Stimulated activated naive CD8-positive, alpha-beta T cell treated with anti-CD3 and anti-CD28 coated beads, Interleukin-15, amount 100 ng/mL, for 72 hours (primary cell): ENCODE measurements around the gene RAP1GDS1.
A peak's percentile ranks its signal among the peaks of the same experiment; 100 is the strongest.
"Not testable (repeated sequence)": the region's sequence is repeated elsewhere in the genome, so short reads cannot be mapped to it uniquely, and the experiment has no call there.

ENCODE experiments used
- ATAC-seq: fragments of 150-1000 bp; cut with Tn5 transposase; 2 replicates; pipeline ENCODE4 v1.10.0; 2021; ENCODE audit warnings: mild to moderate bottlenecking, moderate library complexity
- DNase-seq, 2 donors: peaks; one replicate each; pipeline ENCODE4 v3.0.0; 2021 to 2022
- H3K27ac Mint-ChIP-seq, 2 donors: one replicate each; pipeline ENCODE4 v1.8.0; 2022; ENCODE audit warnings: mild to moderate bottlenecking in 2 of 2, mixed read lengths in 2 of 2, moderate library complexity in 2 of 2
- H3K27me3 Mint-ChIP-seq: one replicate; pipeline ENCODE4 v1.8.0; 2022; ENCODE audit warnings: mixed read lengths
- H3K4me1 Mint-ChIP-seq: one replicate; pipeline ENCODE4 v1.8.0; 2022; ENCODE audit warnings: mild to moderate bottlenecking, mixed read lengths
- H3K4me3 Mint-ChIP-seq, 2 donors: one replicate each; pipeline ENCODE4 v1.8.0; 2022; ENCODE audit warnings: mild to moderate bottlenecking in 2 of 2, mixed read lengths in 2 of 2, moderate library complexity in 1 of 2
- H3K9me3 Mint-ChIP-seq, 2 donors: one replicate each; pipeline ENCODE4 v1.8.0; 2022; ENCODE audit warnings: mixed read lengths in 2 of 2

Gene RAP1GDS1

GRCh38 chr4:98420151-98420550 is 159.0 kb downstream of the RAP1GDS1 start:
- ATAC-seq = not testable (repeated sequence)

DNA sequence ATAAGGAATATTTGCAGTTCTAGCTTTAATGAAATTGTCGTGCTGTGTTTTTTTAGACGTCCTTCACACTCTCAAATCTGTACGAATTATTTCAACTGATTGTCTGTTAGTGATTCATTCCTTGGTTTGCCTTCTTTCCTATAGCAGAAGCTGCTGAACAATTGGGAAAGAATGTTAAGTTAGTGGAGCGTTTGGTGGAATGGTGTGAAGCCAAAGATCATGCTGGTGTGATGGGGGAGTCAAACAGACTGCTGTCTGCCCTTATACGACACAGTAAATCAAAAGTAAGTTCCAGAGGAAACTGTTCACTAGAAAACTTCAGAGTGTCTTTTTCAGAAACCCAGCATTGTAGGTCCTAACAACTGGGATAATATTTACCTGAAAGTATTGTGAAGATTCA is 159.9 kb downstream of the RAP1GDS1 start:
- Mint-ChIP-seq H3K27me3 (no peaks in the 10 kb centered on the region), H3K9me3 (peaks cover 7 to 14% of the 10 kb centered on the region in 2 donors), H3K4me1 (peaks cover 12% of the 10 kb centered on the region), H3K27ac (no peak overlapping the region), H3K4me3 (no peak overlapping the region)
- no peak for DNase-seq
- no peak for ATAC-seq

More at GRCh38 chr4:98420151-98420550, 159.0 kb downstream of the RAP1GDS1 start:
- H3K4me1 Mint-ChIP-seq, H3K27me3 Mint-ChIP-seq, H3K4me3 Mint-ChIP-seq, DNase-seq, H3K27ac Mint-ChIP-seq: not testable (repeated sequence)
- H3K9me3 Mint-ChIP-seq = peaks cover 7 to 14% of the 10 kb centered on the region in 2 donors

DNA sequence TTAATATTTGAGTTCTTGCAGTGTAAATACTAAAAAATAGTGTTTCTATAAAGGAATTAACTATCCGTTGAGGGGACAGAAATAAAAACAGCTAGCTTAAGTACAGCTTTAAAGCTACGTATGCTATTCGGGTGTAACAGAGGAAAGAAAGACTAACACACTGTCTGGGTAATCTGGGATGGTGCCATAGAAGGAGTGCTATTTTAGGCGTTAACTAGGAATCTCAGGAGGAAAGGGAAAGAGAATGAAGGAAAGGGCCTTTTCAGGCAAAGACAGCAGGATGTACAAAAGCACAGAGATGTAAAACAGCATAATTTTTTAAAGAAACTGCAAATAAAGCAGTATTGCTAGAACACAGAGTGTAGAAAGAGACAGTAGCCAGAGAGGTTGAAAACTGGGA is 161.8 kb downstream of the RAP1GDS1 start:
- Mint-ChIP-seq H3K27ac (no peak overlapping the region), H3K4me1 (peaks cover 24% of the 10 kb centered on the region), H3K9me3 (peaks cover 21 to 24% of the 10 kb centered on the region in 2 donors), H3K4me3 (no peak overlapping the region), H3K27me3 (no peaks in the 10 kb centered on the region)
- DNase-seq = no peak
- no peak for ATAC-seq

- ATAC-seq = peak; percentile 56
- no peak overlapping the region for H3K4me3 Mint-ChIP-seq
- H3K9me3 Mint-ChIP-seq = peaks cover 10 to 19% of the 10 kb centered on the region in 2 donors
- no peak overlapping the region for H3K27ac Mint-ChIP-seq
- H3K4me1 Mint-ChIP-seq = peaks cover 24% of the 10 kb centered on the region
- H3K27me3 Mint-ChIP-seq = no peaks in the 10 kb centered on the region
- DNase-seq = no peak
Measured at GRCh38 chr4:98430708-98431403, 169.7 kb downstream of the RAP1GDS1 start.

- Mint-ChIP-seq H3K4me1 (peaks cover 9% of the 10 kb centered on the region), H3K27ac (no peak overlapping the region), H3K27me3 (no peaks in the 10 kb centered on the region), H3K9me3 (no peaks in the 10 kb centered on the region), H3K4me3 (no peak overlapping the region)
- ATAC-seq = no peak
- DNase-seq = no peak
Measured at GRCh38 chr4:98433691-98434090, 172.5 kb downstream of the RAP1GDS1 start.

GRCh38 chr4:98434816-98435215 is 173.6 kb downstream of the RAP1GDS1 start:
- Mint-ChIP-seq H3K4me1 (peaks cover 14% of the 10 kb centered on the region), H3K9me3 (no peaks in the 10 kb centered on the region), H3K27ac (no peak overlapping the region), H3K27me3 (no peaks in the 10 kb centered on the region), H3K4me3 (no peak overlapping the region)
- ATAC-seq = no peak
- DNase-seq = no peak

- Mint-ChIP-seq H3K4me1 (peaks cover 36% of the 10 kb centered on the region), H3K9me3 (no peaks in the 10 kb centered on the region), H3K4me3 (no peak overlapping the region), H3K27me3 (no peaks in the 10 kb centered on the region), H3K27ac (no peak overlapping the region)
- DNase-seq (no peak), ATAC-seq (no peak)
Measured at GRCh38 chr4:98444371-98444770, 183.2 kb downstream of the RAP1GDS1 start.

DNA sequence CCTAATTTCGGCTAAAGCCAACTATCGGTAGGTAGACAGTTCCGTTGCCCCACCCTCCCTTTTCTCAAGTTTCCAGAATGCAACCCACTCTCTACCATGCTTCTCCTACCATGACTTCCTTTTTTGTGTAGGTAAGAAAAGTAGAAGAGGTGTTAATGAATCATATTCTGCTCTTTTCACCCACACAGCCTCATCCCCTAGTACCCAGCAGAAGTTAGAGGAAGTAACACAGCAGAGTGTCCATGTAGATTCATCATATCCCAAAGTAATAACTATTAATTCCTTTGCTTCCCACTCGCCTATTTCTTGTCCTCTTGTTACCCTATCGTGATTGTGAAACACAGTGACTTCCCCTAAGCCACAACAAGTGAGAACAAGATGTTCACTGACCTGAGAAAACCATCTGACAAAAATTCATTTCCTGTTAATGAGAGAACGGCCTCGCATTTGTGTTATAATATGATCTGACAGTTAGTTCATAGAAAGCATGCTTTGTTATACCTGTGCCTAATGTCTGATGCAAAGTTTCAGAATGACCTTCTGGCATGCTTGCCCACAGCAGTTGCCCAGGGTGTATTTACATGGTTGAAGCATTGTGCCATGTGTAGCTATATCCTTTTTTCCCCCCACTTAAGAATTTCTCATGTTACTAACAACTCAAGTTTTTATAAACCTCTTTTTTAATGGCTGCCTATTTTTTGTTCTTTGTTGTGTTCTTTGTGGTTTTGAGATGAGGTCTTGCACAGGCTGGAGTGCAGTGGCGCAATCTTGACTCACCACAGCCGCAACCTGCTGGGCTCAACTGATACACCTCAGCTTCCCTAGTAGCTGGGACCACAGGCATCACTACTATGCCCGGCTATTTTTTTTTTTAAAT is 185.6 kb downstream of the RAP1GDS1 start:
- Mint-ChIP-seq H3K4me1 (peaks cover 43% of the 10 kb centered on the region), H3K27me3 (no peaks in the 10 kb centered on the region), H3K9me3 (no peaks in the 10 kb centered on the region), H3K4me3 (peak overlapping the region; percentile 61 to 74), H3K27ac (peak overlapping the region; percentile 79 to 95)
- ATAC-seq = peak; percentile 95
- peak; percentile 56 to 77 for DNase-seq

- H3K4me1 Mint-ChIP-seq = peaks cover 43% of the 10 kb centered on the region
- H3K27ac Mint-ChIP-seq = peak overlapping the region; percentile 24 to 82
- DNase-seq (no peak), ATAC-seq (no peak)
- H3K9me3 Mint-ChIP-seq = peaks cover 4 to 5% of the 10 kb centered on the region in 2 donors
- H3K27me3 Mint-ChIP-seq = no peaks in the 10 kb centered on the region
- peak overlapping the region; percentile 61 to 74 for H3K4me3 Mint-ChIP-seq
Measured at GRCh38 chr4:98447648-98448047, 186.5 kb downstream of the RAP1GDS1 start.

DNA sequence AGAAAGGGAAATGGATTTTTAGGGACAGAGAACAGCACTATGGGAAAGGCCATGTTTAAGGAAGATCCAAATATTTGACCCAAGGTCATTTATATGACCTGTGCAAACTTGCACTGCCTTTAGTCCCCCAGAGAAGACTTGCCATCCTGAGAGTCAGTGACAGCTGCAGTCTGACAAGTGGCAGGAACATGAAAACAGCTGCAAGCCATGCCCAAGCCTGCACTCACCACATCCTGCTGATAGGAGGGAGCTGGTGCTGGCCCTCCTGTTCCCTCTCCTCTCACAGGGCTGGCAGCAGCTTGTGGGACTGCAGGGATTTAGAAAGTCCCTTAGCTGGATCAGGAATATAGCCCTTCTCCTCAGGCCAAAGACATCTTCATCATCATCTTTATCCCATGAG is 187.7 kb downstream of the RAP1GDS1 start:
- ATAC-seq (peak; percentile 32), DNase-seq (no peak)
- H3K9me3 Mint-ChIP-seq = peaks cover 5 to 8% of the 10 kb centered on the region in 2 donors
- no peak overlapping the region for H3K27ac Mint-ChIP-seq
- H3K4me1 Mint-ChIP-seq = peaks cover 43% of the 10 kb centered on the region
- no peaks in the 10 kb centered on the region for H3K27me3 Mint-ChIP-seq
- no peak overlapping the region for H3K4me3 Mint-ChIP-seq

DNA sequence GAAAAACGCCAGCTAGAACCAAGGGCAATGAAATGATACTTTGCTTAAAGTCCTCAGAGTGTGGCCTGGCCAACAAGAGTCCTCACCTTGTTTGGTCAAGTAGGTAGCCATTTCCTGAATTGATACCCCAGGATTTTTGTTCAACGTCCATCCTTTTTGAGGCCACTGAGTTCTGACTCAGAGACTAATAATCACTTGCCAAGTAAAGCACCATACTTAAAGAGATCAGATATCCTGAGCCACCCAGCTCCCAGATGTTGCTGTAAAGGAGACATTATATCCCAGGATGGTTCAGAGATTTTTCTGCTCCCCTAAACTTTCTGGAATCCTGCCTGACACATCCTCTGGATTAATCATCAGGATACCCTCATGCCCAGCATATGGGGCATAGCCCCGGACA is 190.9 kb downstream of the RAP1GDS1 start:
- no peak for ATAC-seq
- peaks cover 5 to 15% of the 10 kb centered on the region in 2 donors for H3K9me3 Mint-ChIP-seq
- H3K4me3 Mint-ChIP-seq = no peak overlapping the region
- no peak overlapping the region for H3K27ac Mint-ChIP-seq
- peaks cover 31% of the 10 kb centered on the region for H3K4me1 Mint-ChIP-seq
- no peak for DNase-seq
- no peaks in the 10 kb centered on the region for H3K27me3 Mint-ChIP-seq

- peaks cover 17 to 31% of the 10 kb centered on the region in 2 donors for H3K9me3 Mint-ChIP-seq
- H3K4me3 Mint-ChIP-seq, ATAC-seq, H3K27ac Mint-ChIP-seq, DNase-seq, H3K27me3 Mint-ChIP-seq, H3K4me1 Mint-ChIP-seq: not testable (repeated sequence)
Measured at GRCh38 chr4:98457422-98457821, 196.2 kb downstream of the RAP1GDS1 start.

GRCh38 chr4:98461121-98461865 is 200.1 kb downstream of the RAP1GDS1 start:
- not testable (repeated sequence) for H3K27ac Mint-ChIP-seq, DNase-seq, H3K27me3 Mint-ChIP-seq, ATAC-seq, H3K4me3 Mint-ChIP-seq, H3K4me1 Mint-ChIP-seq
- H3K9me3 Mint-ChIP-seq = peaks cover 14 to 25% of the 10 kb centered on the region in 2 donors

DNA sequence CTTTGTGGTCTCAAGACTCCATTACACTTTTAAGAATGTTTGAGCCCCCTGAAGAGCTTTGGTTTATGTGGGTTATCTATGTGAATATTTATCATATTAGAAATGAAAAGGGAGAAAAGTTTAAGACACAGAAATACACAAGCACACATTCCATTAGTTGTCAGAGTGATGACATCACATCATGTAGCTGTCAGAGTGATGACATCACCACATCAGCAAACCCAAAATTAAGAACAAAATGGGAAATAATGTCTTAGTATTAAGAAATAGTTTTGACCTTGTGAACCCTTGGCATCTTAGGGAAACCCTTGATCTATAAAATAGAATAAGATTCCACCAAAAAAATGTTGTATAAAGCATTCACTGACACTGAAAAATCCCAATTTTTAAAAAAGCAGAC is 201.3 kb downstream of the RAP1GDS1 start:
- H3K4me3 Mint-ChIP-seq = no peak overlapping the region
- ATAC-seq (no peak), DNase-seq (no peak)
- no peak overlapping the region for H3K27ac Mint-ChIP-seq
- H3K4me1 Mint-ChIP-seq = peaks cover 13% of the 10 kb centered on the region
- no peaks in the 10 kb centered on the region for H3K27me3 Mint-ChIP-seq
- H3K9me3 Mint-ChIP-seq = peaks cover 14 to 18% of the 10 kb centered on the region in 2 donors

DNA sequence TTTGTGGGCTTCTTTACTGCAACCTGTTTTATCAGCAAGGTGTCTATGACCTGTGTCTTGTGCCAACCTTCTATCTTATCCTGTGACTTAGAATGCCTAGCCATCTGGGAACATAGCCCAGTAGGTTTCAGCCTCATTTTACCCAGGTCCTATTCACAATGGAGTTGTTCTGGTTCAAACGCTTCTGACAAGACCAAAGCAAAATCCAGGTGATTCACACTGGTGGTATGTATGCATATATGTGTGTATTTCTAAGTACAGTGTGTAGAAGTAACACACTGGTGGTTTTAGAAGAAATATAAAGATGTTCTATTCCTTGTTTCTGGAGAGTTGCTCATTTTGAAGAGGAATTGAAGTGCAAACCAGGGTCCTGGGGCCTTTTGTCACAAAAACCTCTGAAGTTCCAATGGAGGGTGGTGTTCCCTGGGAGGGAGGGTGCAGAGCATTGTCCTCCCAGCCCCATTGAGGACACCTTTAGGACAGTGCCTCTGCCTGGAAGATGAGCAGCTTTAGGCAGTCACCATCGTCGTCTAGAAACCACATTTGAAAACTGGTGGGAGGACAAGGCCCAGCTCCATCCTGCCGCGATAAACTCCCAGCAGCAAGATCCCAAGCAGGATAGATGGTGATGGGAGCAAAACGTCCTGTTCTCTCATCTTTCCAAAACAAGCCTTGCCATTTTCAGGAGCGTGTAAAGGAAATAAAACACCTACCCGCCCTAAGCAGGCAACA is 205.8 kb downstream of the RAP1GDS1 start:
- H3K4me1 Mint-ChIP-seq = peaks cover 32% of the 10 kb centered on the region
- peaks cover 2 to 3% of the 10 kb centered on the region in 2 donors for H3K9me3 Mint-ChIP-seq
- peak overlapping the region in 1 of 2 donors; percentile 83 for H3K27ac Mint-ChIP-seq
- DNase-seq (no peak), ATAC-seq (peak; percentile 51)
- H3K27me3 Mint-ChIP-seq = peaks cover 5% of the 10 kb centered on the region
- H3K4me3 Mint-ChIP-seq = peak overlapping the region in 1 of 2 donors; percentile 63
